ENCODE data around the gene TMEM184A.

Gene TMEM184A

GRCh38 chr7:1501487-1502270 lies 54.3 kb downstream of the TMEM184A start:
- Histone ChIP-seq H2BK5ac (ENCODE audit: low read length) (no peak overlapping the region), H3K9ac (ENCODE audit: low read length) (no peak overlapping the region), H3K23ac (ENCODE audit: low read length) (no peak overlapping the region), H3K79me2 (ENCODE audit: control insufficient read depth, insufficient read depth, low read length) (peaks cover 25% of the 10 kb centered on the region), H3K18ac (ENCODE audit: low read length) (no peak overlapping the region), H3K27me3 (ENCODE audit: insufficient read depth, low read length, poor library complexity) (no peaks in the 10 kb centered on the region), H3K79me1 (ENCODE audit: low read length) (peaks cover 14% of the 10 kb centered on the region), H3K4me3 (ENCODE audit: low read length) (no peak overlapping the region), H2BK120ac (ENCODE audit: low read depth, low read length) (no peak overlapping the region), H4K8ac (ENCODE audit: low read depth, low read length) (no peak overlapping the region), H2BK15ac (replicated peaks; ENCODE audit: low read depth) (no peak overlapping the region), H3K4me2 (ENCODE audit: low read length) (no peak overlapping the region), H3K56ac (ENCODE audit: low read length) (no peak overlapping the region), H3K4me1 (ENCODE audit: control insufficient read depth, low read depth, low read length) (peaks cover 2% of the 10 kb centered on the region), H4K5ac (ENCODE audit: low read length) (no peak overlapping the region), H3K27ac (ENCODE audit: low read depth, low read length) (no peak overlapping the region), H2AK5ac (ENCODE audit: low read length) (no peak overlapping the region), H3K4ac (ENCODE audit: low read depth, low read length) (no peak overlapping the region), H3K36me3 (ENCODE audit: control insufficient read depth, insufficient read depth, low read length) (peaks cover 4% of the 10 kb centered on the region)
- DNase-seq, result no peak
- no CpG with 5 or more reads among the region's 21 CpGs for WGBS (ENCODE audit: extremely low coverage, insufficient coverage, low lambda C conversion rate)

- no peaks in the 10 kb centered on the region for H3K27me3 ChIP-seq (ENCODE audit: insufficient read depth, low read length, poor library complexity)
- peaks cover 2% of the 10 kb centered on the region for H3K4me1 ChIP-seq (ENCODE audit: control insufficient read depth, low read depth, low read length)
- H3K4ac ChIP-seq (ENCODE audit: low read depth, low read length), result no peak overlapping the region
- no peak overlapping the region for H2BK5ac ChIP-seq (ENCODE audit: low read length)
- no CpG with 5 or more reads among the region's 34 CpGs for WGBS (ENCODE audit: extremely low coverage, insufficient coverage, low lambda C conversion rate)
- H3K56ac ChIP-seq (ENCODE audit: low read length), result no peak overlapping the region
- no peak overlapping the region for H4K5ac ChIP-seq (ENCODE audit: low read length)
- H2BK120ac ChIP-seq (ENCODE audit: low read depth, low read length), result no peak overlapping the region
- H3K79me1 ChIP-seq (ENCODE audit: low read length), result peaks cover 14% of the 10 kb centered on the region
- peaks cover 25% of the 10 kb centered on the region for H3K79me2 ChIP-seq (ENCODE audit: control insufficient read depth, insufficient read depth, low read length)
- H4K8ac ChIP-seq (ENCODE audit: low read depth, low read length), result no peak overlapping the region
- H2AK5ac ChIP-seq (ENCODE audit: low read length), result no peak overlapping the region
- H3K9ac ChIP-seq (ENCODE audit: low read length), result no peak overlapping the region
- no peak overlapping the region for H2BK15ac ChIP-seq (replicated peaks; ENCODE audit: low read depth)
- H3K18ac ChIP-seq (ENCODE audit: low read length), result no peak overlapping the region
- no peak overlapping the region for H3K23ac ChIP-seq (ENCODE audit: low read length)
- peaks cover 4% of the 10 kb centered on the region for H3K36me3 ChIP-seq (ENCODE audit: control insufficient read depth, insufficient read depth, low read length)
- no peak overlapping the region for H3K4me3 ChIP-seq (ENCODE audit: low read length)
- DNase-seq, result no peak
- H3K4me2 ChIP-seq (ENCODE audit: low read length), result no peak overlapping the region
- no peak overlapping the region for H3K27ac ChIP-seq (ENCODE audit: low read depth, low read length)
Measured at GRCh38 chr7:1500064-1500807, 55.8 kb downstream of the TMEM184A start.

DNA sequence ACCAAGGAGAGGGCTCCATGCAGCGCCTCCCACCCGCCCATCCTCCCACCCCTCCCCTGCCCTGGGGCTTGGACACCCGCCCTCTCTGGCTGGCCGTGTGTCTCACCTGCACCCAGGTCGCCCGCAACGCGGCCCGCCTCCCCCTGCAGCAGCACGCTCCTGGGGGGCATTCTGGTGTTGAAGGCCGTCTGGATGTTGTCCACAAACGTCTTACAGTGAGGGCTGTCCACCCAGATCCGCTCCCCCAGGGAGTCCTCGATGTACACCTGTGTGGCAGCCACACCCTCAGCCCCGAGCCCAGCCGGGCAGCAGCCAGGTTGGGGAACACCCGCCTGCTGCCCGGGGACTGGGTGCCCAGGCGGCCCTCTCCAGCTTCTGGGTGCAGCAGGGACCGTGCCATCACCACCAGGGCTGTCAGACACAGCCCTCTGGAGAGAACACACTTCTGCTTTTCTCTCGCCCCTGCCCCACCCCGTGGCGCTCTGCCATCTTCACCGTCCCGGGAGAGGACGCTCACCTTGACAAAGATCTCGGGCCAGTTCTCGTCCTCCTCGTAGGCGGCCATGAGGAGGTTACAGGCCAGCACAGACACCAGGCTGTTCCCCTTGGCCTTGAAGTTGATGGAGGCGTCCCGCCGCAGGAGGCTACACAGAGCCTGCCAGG lies 56.5 kb downstream of the TMEM184A start:
- Histone ChIP-seq H4K8ac (ENCODE audit: low read depth, low read length) (no peak overlapping the region), H3K18ac (ENCODE audit: low read length) (no peak overlapping the region), H3K56ac (ENCODE audit: low read length) (no peak overlapping the region), H4K5ac (ENCODE audit: low read length) (no peak overlapping the region), H3K4ac (ENCODE audit: low read depth, low read length) (no peak overlapping the region), H3K4me3 (ENCODE audit: low read length) (no peak overlapping the region), H3K79me1 (ENCODE audit: low read length) (peaks cover 14% of the 10 kb centered on the region), H2AK5ac (ENCODE audit: low read length) (no peak overlapping the region), H3K27ac (ENCODE audit: low read depth, low read length) (no peak overlapping the region), H2BK15ac (replicated peaks; ENCODE audit: low read depth) (no peak overlapping the region), H2BK120ac (ENCODE audit: low read depth, low read length) (no peak overlapping the region), H3K9ac (ENCODE audit: low read length) (no peak overlapping the region), H3K79me2 (ENCODE audit: control insufficient read depth, insufficient read depth, low read length) (peaks cover 25% of the 10 kb centered on the region), H3K23ac (ENCODE audit: low read length) (no peak overlapping the region), H3K36me3 (ENCODE audit: control insufficient read depth, insufficient read depth, low read length) (peaks cover 4% of the 10 kb centered on the region), H2BK5ac (ENCODE audit: low read length) (no peak overlapping the region), H3K4me2 (ENCODE audit: low read length) (no peak overlapping the region), H3K27me3 (ENCODE audit: insufficient read depth, low read length, poor library complexity) (no peaks in the 10 kb centered on the region), H3K4me1 (ENCODE audit: control insufficient read depth, low read depth, low read length) (peaks cover 2% of the 10 kb centered on the region)
- no CpG with 5 or more reads among the region's 33 CpGs for WGBS (ENCODE audit: extremely low coverage, insufficient coverage, low lambda C conversion rate)
- DNase-seq, result no peak

- no CpG with 5 or more reads among the region's 62 CpGs for WGBS (ENCODE audit: extremely low coverage, insufficient coverage, low lambda C conversion rate)
- no peak overlapping the region for H4K8ac ChIP-seq (ENCODE audit: low read depth, low read length)
Measured at GRCh38 chr7:1498370-1499305, 57.4 kb downstream of the TMEM184A start.

GRCh38 chr7:1497293-1497927 lies 58.6 kb downstream of the TMEM184A start:
- H4K5ac ChIP-seq (ENCODE audit: low read length), result no peak overlapping the region
- H2BK5ac ChIP-seq (ENCODE audit: low read length), result no peak overlapping the region
- no peak overlapping the region for H3K4ac ChIP-seq (ENCODE audit: low read depth, low read length)
- no peak overlapping the region for H3K4me3 ChIP-seq (ENCODE audit: low read length)
- H3K4me1 ChIP-seq (ENCODE audit: control insufficient read depth, low read depth, low read length), result no peaks in the 10 kb centered on the region
- no peak overlapping the region for H3K56ac ChIP-seq (ENCODE audit: low read length)
- H3K36me3 ChIP-seq (ENCODE audit: control insufficient read depth, insufficient read depth, low read length), result peaks cover 3% of the 10 kb centered on the region
- H3K9ac ChIP-seq (ENCODE audit: low read length), result no peak overlapping the region
- no peak overlapping the region for H3K18ac ChIP-seq (ENCODE audit: low read length)
- H3K79me1 ChIP-seq (ENCODE audit: low read length), result peaks cover 5% of the 10 kb centered on the region
- no peak overlapping the region for H3K4me2 ChIP-seq (ENCODE audit: low read length)
- no peak overlapping the region for H3K23ac ChIP-seq (ENCODE audit: low read length)
- no peak overlapping the region for H3K27ac ChIP-seq (ENCODE audit: low read depth, low read length)
- no peak overlapping the region for H2AK5ac ChIP-seq (ENCODE audit: low read length)
- WGBS (ENCODE audit: extremely low coverage, insufficient coverage, low lambda C conversion rate), result no CpG with 5 or more reads among the region's 37 CpGs
- H3K79me2 ChIP-seq (ENCODE audit: control insufficient read depth, insufficient read depth, low read length), result peaks cover 9% of the 10 kb centered on the region
- no peak for DNase-seq
- no peak overlapping the region for H4K8ac ChIP-seq (ENCODE audit: low read depth, low read length)
- no peak overlapping the region for H2BK120ac ChIP-seq (ENCODE audit: low read depth, low read length)
- no peak overlapping the region for H2BK15ac ChIP-seq (replicated peaks; ENCODE audit: low read depth)
- no peaks in the 10 kb centered on the region for H3K27me3 ChIP-seq (ENCODE audit: insufficient read depth, low read length, poor library complexity)

More at GRCh38 chr7:1498370-1499305, 57.4 kb downstream of the TMEM184A start:
- Histone ChIP-seq H4K5ac (ENCODE audit: low read length) (no peak overlapping the region), H3K79me1 (ENCODE audit: low read length) (peaks cover 14% of the 10 kb centered on the region), H2BK15ac (replicated peaks; ENCODE audit: low read depth) (no peak overlapping the region), H3K4me3 (ENCODE audit: low read length) (no peak overlapping the region), H3K27ac (ENCODE audit: low read depth, low read length) (no peak overlapping the region), H3K79me2 (ENCODE audit: control insufficient read depth, insufficient read depth, low read length) (peaks cover 21% of the 10 kb centered on the region), H3K36me3 (ENCODE audit: control insufficient read depth, insufficient read depth, low read length) (peaks cover 4% of the 10 kb centered on the region), H3K18ac (ENCODE audit: low read length) (no peak overlapping the region), H3K23ac (ENCODE audit: low read length) (no peak overlapping the region), H3K56ac (ENCODE audit: low read length) (no peak overlapping the region), H3K9ac (ENCODE audit: low read length) (no peak overlapping the region), H2BK5ac (ENCODE audit: low read length) (no peak overlapping the region), H3K27me3 (ENCODE audit: insufficient read depth, low read length, poor library complexity) (no peaks in the 10 kb centered on the region), H2AK5ac (ENCODE audit: low read length) (no peak overlapping the region), H2BK120ac (ENCODE audit: low read depth, low read length) (no peak overlapping the region), H3K4me2 (ENCODE audit: low read length) (no peak overlapping the region), H3K4me1 (ENCODE audit: control insufficient read depth, low read depth, low read length) (peaks cover 2% of the 10 kb centered on the region), H3K4ac (ENCODE audit: low read depth, low read length) (no peak overlapping the region)
- no peak for DNase-seq
